ENCODE data around the gene HOXA1.

- TF ChIP-seq POLR2A (IDR thresholded peaks at IDR 0.05; ENCODE audit: low read length), result no peak
- TF ChIP-seq GATA1 (IDR thresholded peaks at IDR 0.05; ENCODE audit: low read depth, low read length), result no peak
Observed at GRCh38 chr7:27111751-27112277, 16.0 kb upstream of the HOXA1 start.

Data from erythroblast (primary cell).